Measurements from ENCODE around the gene ALAS1.

The ALAS1 gene

DNA sequence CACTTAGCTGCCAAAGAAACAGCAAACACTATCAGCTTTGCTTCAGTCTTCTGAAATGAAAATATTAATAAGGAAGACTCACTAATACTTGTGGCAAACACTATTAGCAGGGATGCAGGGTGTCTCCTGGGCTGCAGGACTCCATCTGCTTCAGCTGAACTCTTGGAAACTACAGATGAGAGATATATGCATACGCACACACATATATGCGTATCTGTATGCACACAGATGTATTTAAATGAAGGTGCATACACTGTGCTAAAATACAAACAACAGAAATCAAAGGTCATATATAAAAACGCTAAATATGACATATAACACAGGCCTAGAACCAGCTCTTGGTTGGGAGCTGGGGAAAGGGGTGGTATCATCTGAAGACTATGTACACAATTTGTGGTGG, 58.2 kb downstream of the ALAS1 start:
- no peak for DNase-seq

DNA sequence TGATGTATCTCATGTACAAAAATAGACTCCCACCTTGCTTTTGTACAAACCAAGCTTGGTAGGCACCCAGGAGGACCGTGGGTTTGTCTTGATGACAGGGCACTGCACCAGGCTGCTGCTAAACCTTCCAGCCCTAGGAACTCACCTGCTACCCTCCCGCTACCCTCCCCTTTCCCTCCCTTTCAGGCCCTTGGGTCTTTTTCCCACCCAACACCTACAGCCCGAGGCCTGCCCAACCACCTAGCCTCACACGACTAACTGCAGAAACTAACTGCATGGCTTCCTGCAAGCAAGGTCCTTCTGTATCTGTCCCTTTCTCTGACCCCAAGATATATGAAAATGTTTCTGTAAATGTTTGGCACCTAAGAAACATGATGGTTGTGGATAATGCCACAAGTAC, 58.7 kb downstream of the ALAS1 start:
- DNase-seq, result no peak

DNA sequence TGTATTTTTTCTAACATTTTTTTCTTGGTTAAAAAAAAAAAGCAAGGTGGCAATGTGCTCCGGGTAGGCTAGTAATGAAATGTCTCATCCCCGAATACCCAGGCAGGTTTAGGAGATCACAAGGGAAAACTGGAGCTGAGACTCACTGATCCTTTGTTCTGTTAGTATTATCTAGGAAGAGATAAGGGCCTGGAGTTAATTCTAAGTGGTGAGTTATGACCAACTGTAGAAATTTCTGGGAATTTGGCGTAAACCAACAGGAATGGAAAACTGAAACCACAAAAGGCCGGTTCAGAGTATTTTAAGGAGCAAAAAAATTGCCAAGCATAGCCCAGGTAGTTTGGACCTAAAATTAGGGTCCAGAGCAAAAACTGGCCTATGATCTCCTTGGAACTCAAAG, 60.0 kb downstream of the ALAS1 start:
- DNase-seq, result no peak

DNA sequence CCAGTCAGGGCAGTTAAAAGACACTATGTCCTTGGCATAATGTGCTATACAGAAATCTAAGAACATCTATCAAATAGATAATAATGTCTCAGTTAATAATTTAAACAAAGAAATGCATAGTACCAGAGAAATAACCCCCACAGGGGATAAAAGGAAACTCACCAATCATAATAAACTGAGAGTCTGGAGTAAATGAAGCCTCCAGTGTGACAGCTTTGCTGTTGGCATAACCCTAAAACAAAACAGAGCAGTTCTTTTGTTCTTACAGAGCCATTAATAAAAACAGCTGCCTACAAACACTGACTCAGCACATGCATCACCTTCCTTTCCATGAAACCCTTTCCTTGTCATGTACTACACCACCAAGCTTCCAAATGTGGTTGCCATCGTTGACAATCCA, 61.1 kb downstream of the ALAS1 start:
- no peak for DNase-seq

DNA sequence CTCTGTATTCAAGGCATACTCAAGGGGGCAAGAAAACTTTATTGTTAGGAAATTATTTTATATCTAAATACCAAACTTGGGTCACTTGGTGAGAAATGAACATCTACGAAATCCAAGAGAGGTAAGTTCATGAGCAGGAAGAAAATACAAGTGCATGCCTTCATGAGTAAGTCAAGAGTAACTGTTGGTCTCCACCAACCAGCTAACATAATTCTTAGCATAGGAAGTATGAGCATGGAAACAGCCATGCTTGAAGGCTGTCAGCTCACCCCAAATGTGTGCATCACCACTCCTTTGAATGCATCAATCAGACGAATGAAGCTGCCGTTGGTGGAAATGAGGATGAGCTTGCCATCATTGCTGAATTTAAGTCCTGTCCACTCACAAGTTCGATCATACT, 61.5 kb downstream of the ALAS1 start:
- DNase-seq, result no peak

DNA sequence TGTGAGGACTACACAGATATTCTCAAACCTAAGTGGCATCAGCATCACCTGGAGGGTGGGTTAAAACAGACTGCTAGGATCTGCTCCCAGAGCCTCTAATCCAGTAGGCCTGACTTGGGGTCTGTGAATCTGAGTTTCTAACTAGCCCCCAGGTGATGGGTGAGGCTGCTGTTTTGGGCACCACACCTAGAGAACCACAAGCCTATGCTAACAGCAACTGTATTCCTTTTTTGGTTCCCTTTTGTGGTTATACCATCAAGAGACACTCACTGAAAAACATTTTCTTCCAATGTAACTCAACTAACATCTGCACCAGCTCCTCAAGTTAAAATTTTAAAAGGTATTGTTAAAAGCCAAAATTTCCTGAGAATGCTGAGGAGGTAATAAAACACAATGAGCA, 64.5 kb downstream of the ALAS1 start:
- DNase-seq, result no peak
